Measurements from ENCODE around the gene PIEZO2.

DNA sequence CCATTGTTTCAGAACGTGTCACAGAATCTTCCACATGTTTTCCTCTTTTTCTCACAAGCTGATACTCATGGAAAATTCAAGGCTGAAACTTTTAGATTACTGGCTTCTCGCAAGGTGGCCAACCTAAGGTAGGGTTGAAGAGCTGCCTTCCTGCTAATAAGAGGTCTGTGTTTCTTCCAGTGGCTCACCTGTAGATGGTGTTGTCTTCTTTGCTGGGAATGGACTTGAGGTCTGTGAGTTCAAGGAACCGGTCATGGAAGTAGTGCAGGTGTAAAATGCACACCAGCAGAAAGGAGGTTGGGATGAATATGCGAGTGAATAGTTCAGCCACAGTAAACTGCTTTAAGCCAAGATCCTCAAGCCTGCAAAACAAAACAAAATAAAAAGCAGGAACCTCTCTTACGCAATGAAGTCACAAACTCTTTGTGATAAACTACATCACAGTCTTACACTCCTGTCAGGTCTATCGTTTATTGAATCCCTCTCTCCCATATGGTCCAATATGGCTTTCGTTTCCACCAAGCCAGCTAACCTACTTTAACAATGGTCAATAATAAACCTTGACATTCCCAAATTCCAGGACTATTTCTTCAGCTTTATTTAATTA, 364.7 kb downstream of the PIEZO2 start:
- no peak for TF ChIP-seq POLR2A (IDR thresholded peaks at IDR 0.05)
- TF ChIP-seq, protein P1, sequence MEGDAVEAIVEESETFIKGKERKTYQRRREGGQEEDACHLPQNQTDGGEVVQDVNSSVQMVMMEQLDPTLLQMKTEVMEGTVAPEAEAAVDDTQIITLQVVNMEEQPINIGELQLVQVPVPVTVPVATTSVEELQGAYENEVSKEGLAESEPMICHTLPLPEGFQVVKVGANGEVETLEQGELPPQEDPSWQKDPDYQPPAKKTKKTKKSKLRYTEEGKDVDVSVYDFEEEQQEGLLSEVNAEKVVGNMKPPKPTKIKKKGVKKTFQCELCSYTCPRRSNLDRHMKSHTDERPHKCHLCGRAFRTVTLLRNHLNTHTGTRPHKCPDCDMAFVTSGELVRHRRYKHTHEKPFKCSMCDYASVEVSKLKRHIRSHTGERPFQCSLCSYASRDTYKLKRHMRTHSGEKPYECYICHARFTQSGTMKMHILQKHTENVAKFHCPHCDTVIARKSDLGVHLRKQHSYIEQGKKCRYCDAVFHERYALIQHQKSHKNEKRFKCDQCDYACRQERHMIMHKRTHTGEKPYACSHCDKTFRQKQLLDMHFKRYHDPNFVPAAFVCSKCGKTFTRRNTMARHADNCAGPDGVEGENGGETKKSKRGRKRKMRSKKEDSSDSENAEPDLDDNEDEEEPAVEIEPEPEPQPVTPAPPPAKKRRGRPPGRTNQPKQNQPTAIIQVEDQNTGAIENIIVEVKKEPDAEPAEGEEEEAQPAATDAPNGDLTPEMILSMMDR (IDR thresholded peaks at IDR 0.05 in 4 of 5, conservative IDR thresholded peaks at IDR 0.05 in 1 of 5), result no peak
